ENCODE data around the gene CACNA1B.

The CACNA1B gene

GRCh38 chr9:138061631-138062030 is 184.0 kb downstream of the CACNA1B start:
- FAIRE-seq, result no peak

DNA sequence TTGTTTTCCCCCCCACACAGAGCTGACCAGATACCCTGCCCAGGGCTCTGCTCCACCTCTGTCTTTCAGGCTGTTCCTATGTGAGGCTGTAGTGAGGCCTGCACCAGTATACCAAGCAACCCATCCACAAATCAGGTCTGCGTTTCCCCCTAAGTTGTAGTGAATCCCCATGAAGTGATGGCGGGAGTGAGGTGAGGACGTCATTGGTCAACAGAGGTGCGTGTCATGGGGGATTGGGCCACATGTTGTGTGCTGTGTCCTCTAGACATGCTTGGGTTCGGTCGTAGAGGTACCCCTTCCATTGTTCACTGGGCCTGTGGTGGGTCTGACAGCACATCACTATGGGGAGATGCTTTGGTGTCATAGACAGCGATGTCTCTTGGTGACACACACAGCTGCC is 184.6 kb downstream of the CACNA1B start:
- FAIRE-seq, result no peak

GRCh38 chr9:138063033-138063432 is 185.5 kb downstream of the CACNA1B start:
- no peak for FAIRE-seq

GRCh38 chr9:138063785-138064184 is 186.2 kb downstream of the CACNA1B start:
- FAIRE-seq, result no peak

GRCh38 chr9:138064547-138064946 is 187.0 kb downstream of the CACNA1B start:
- FAIRE-seq, result no peak

DNA sequence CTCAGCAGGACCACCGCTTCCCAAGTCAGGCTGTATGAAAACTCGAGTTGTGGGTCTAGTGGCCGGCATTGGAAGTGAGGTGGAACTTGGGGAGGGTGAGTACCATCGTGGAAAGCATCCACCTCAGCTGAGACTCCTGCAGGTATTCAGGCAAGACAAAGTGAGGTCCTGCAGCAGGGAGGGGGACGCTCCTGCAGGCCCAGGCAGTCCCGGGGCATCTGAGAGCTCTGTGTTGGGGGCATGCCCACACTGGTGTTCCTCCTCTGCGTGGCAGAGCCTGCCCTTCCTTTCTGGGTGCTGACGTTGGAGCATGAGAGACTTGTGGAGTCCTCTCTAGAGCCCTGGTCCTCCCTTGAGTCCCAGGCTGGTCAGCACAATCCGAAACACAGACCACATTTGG is 187.7 kb downstream of the CACNA1B start:
- no peak for FAIRE-seq

DNA sequence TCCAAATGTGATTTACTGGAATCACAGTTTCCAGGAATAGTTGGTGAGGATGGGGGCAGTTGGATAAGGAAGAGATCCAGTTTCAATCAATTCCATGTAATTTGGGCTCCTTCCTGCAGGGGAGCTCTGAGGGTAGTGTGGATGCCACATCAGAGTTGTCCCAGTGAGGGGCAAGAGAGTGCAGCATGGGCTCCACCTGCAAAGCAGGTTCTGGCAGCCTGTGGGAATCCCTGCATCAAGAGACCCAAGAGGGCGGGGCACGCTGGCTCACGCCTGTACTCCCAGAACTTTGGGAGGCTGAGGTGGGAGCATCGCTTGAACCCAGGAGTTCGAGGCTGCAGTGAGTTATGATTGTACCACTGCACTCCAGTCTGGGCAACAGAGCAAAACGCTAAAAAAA is 188.5 kb downstream of the CACNA1B start:
- no peak for FAIRE-seq

DNA sequence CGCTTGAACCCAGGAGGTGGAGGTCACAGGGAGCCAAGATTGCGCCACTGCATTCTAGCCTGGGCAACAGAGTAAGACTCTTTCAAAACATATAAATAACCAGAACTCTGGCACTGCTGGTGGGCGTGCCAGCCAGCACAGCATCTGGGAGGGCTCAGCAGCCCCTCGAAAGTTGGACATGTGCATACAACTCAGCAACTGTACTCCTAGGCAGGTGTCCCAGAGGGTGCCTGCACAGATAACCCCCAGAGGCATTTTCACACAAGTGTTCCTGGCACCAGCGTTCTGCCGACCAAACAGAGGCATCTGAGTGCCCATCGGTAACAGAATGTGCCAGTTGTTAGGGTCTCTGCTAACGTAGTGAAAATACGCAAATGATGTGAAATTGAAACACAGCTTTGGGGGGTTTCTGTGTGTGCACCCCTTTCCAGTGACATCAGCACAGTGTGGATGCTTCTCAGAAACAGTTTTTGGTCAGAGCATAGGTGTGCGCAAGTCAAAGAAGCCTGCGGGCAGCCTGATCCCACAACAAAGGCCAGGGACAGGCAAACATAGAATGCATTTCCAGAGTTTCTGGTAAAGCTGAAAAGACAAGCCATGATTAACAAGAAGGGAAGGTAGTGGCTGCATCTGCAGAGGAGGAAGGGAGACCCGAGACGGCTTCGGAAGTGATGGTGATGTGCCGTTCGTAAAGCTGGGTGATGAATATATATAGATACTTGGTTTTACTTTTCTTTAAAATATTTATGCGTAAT is 190.2 kb downstream of the CACNA1B start:
- no peak for FAIRE-seq

DNA sequence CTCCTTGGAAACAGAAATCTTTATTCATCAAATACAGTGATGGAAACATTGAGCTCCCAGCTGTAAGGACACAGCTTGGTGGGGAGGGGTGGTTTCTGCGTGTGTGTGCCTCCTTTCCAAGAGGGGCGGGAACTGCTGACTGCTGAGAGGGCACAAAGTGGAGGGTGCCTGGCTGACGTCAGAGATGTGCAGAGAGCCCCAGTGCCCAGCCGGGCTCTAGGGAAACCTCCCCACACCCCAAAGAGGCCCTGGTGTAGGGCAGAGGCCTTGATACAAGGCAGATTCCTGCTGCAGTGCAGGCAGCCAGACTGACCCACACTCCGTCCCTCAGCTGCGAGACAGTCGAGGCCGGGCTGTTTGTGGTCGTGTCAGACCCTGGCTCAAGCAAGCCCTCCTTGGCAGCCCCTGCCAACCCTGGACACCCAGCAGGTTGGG is 191.0 kb downstream of the CACNA1B start:
- no peak for FAIRE-seq

DNA sequence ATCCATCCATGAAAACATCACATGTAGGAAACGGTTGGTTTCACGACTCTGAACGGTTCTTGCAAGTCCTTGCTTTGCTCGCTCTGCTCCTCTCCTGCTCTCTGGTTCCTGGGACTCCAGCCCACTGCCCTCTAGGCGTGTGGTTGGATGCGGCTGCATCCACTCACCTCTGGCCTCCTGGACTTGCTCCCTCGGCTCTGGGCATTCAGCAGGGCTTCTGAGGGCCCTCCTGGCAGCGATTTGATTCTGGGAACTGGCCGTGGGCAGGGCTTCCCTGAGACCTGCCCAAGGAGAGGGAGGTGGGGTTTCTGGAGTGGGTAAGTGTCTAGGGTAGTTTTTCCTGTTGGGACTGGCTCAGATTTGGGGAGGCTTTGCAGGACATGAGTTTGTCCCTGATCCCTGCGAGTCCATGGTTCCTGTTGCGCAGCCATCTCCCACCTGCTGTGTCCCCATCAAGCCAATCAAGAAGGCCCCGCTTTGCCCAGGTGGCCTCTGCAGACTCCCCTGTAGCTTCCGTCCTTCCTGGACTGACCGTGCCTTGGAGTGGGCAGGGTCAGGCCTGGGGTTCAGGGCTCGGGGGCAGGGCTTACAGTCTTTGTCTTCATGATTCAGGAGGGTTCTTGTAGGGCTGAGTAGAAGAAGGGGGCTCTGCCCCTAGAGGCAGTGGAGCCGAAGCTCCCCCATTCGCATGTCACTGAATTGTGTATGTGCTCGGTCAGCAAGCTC is 192.3 kb downstream of the CACNA1B start:
- FAIRE-seq, result no peak

- no peak for FAIRE-seq
Measured at GRCh38 chr9:138070815-138071214, 193.2 kb downstream of the CACNA1B start.

DNA sequence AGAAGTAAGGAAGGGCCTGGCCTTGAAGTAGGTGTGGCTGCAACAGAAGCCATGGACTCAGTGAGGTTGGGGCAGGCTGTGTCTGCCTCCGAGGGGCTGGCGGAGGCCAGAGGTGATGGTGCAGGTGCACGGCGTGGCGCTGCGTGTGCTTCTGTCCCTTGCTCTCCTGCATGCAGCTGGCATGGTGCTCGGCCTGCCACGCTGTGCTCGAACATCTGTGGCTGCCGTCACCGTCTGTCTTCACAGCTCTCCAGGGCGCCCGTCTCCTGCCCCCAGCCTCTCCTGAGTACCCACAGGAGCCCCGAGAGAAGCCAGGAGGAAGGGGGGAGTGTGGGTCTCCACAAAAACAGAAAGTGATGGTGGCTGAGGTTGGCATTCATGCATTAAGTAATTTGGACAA is 193.7 kb downstream of the CACNA1B start:
- no peak for FAIRE-seq

GRCh38 chr9:138071731-138072130 is 194.1 kb downstream of the CACNA1B start:
- FAIRE-seq, result no peak

GRCh38 chr9:138072161-138072842 is 194.7 kb downstream of the CACNA1B start:
- FAIRE-seq, result no peak

DNA sequence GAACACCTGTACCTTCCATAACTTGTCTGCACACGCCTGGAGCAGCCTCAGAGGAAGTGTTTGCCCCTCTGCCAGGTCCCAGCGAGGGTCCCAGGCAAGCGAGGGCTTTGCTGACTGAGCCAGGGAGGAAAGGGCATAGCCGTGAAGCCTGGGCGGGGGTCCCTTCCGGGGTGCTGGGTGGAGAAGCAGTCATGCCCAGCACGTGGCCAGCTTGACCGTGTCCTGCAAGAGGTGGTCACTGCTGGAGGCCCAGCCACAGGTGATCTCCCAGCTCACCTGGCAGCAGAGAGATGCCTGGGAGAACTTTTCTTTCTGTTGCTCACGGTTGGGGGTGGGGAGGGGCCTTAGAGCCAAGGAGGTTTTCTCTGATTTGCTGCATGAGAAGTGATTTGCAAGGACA is 195.3 kb downstream of the CACNA1B start:
- FAIRE-seq, result no peak

- no peak for FAIRE-seq
Measured at GRCh38 chr9:138073408-138073807, 195.8 kb downstream of the CACNA1B start.

DNA sequence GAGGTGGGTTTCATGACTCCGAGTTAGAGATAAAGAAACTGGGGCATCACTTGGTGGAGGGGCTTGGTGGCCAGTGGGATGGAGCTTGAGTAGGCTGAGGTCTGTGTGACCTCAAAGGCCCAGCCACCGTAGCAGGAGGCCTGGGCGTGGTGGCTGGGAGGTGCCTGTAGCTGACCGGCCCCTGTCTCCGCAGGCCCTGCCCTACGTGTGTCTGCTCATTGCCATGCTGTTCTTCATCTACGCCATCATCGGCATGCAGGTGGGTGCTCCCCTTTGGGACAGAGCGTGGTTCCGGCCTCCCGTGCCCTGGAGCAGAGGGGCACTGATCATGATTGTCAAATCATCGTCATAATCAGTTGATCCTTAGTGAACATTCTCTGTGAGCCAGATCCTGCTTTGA is 196.2 kb downstream of the CACNA1B start:
- no peak for FAIRE-seq

- no peak for FAIRE-seq
Measured at GRCh38 chr9:138074516-138074915, 196.9 kb downstream of the CACNA1B start.

DNA sequence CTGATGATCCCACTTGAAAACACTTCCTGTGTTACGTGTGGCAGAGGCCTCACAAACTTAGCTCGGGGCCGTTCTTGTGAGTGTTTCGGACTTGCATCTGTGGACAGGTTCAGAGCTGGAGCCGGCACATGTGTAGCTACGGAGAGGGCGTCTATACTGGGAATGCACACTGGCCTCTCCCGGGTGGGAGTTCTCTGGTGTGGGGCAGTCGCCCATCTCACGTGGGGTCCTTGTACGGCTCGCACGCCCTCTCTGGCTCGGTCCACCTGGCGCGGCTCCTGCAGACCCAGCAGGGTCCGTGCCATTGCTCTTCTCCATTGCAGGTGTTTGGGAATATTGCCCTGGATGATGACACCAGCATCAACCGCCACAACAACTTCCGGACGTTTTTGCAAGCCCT is 197.9 kb downstream of the CACNA1B start:
- FAIRE-seq, result no peak

GRCh38 chr9:138075961-138076649 is 198.5 kb downstream of the CACNA1B start:
- no peak for FAIRE-seq

GRCh38 chr9:138076650-138077009 is 199.0 kb downstream of the CACNA1B start:
- no peak for FAIRE-seq

DNA sequence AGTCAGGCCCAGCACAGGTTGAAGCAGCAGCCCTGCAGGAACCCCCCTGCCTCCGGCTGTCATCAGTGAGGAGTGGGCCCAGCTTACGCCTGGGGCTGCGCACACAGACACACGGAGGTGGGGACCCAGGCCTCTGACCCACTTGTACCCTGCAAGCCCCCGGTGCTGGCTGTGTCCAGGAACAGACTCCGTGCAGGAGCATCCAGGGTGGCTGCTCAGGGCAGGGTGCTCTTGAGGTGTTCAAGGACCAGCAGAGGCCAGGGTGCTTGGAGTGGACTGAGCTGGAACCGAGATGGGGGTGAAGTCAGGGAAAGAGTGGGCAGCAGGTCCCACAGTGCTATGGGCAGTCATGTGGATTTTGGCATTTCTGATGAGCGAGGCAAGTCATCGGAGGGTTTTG is 199.5 kb downstream of the CACNA1B start:
- FAIRE-seq, result no peak

- FAIRE-seq, result no peak
Measured at GRCh38 chr9:138077898-138078540, 200.4 kb downstream of the CACNA1B start.

Measured in endometrium (tissue), 2 donors.